HepG2 (cell line): ENCODE measurements around the gene USP10. TPM values are rescaled to one million over a fixed set of nuclear protein-coding genes. Genes with fewer than 3 reads are reported as not detected.

Experiments
- ATAC-seq: fragments of 200-7000 bp; cut with Tn5 transposase; 3 replicates; pipeline ENCODE4 v1.9.1; 2020; ENCODE audit warnings: mild to moderate bottlenecking, moderate library complexity
- BruUV-seq: library from RNA; stranded (reverse); fragments of 400-500 nt; replicated peaks from 2 replicates; lab custom pipeline; 2021; lab: Mats Ljungman, UMichigan
- CTCF ChIA-PET: fragments of 300-600 bp; formaldehyde crosslinking; extraction: SDS; loops from one replicate; lab custom pipeline; 2021; ENCODE audit warnings: low total read pairs, inconsistent platforms, low intra/inter-chr PET ratio; lab: Yijun Ruan, JAX
- POLR2A ChIA-PET: fragments of 350-600 bp; sonication (Branson Sonifier 250); formaldehyde crosslinking; loops from one replicate; lab custom pipeline; 2020; ENCODE audit warnings: antibody characterized with exemption, inconsistent platforms; lab: Yijun Ruan, JAX
- DNase-seq: peaks from one replicate; pipeline ENCODE4 v3.0.0-alpha.2; 2015; ENCODE audit warnings: low spot score
- FAIRE-seq: peaks from 3 replicates; lab custom pipeline; 2011; peaks lifted over from hg19 to GRCh38; lab: Jason Lieb, UNC
- H2AFZ ChIP-seq: one replicate; pipeline ENCODE4 v1.6.1; 2011; ENCODE audit warnings: low read length, inconsistent platforms
- H3K27ac ChIP-seq: fragments of 300-600 bp; 3 replicates; pipeline ENCODE4 v1.8.0; 2011; ENCODE audit warnings: mixed run types, mild to moderate bottlenecking, mixed read lengths, low read length, inconsistent platforms; ENCODE audit not compliant: insufficient read depth; ENCODE audit errors: extremely low read length
- H3K27me3 ChIP-seq, 2 experiments: fragments of 200-600 bp in 1 of 2; 2 replicates in 1 of 2; 3 replicates in 1 of 2; pipeline versions ENCODE4 v1.6.0 to v1.8.0; 2011; ENCODE audit warnings: low read length in 2 of 2, mild to moderate bottlenecking in 2 of 2, moderate library complexity in 2 of 2, inconsistent platforms in 1 of 2; ENCODE audit not compliant: insufficient read depth in 2 of 2, control insufficient read depth in 1 of 2
- H3K36me3 ChIP-seq, 2 experiments: fragments of 200-600 bp in 1 of 2; replicated peaks in 1 of 2; 2 replicates in 1 of 2; 3 replicates in 1 of 2; pipeline versions ENCODE4 v1.5.1 to v1.8.0; 2011; ENCODE audit warnings: low read length in 2 of 2, inconsistent platforms in 1 of 2; ENCODE audit not compliant: insufficient read depth in 2 of 2, control insufficient read depth in 1 of 2
- H3K4me1 ChIP-seq: 2 replicates; pipeline ENCODE4 v1.5.1; 2012; ENCODE audit warnings: low read length, inconsistent platforms; ENCODE audit not compliant: insufficient read depth
- H3K4me2 ChIP-seq: 2 replicates; pipeline ENCODE4 v1.6.0; 2011; ENCODE audit warnings: low read depth, low read length, inconsistent platforms
- H3K4me3 ChIP-seq, 3 experiments: fragments of 200-600 bp in 1 of 3; sonication (generic), shearing (Covaris generic) in 1 of 3; replicated peaks in 1 of 3; 2 replicates each; pipeline ENCODE4 v1.5.1; 2011 to 2016; ENCODE audit warnings: low read length in 3 of 3, inconsistent platforms in 2 of 3, low read depth in 2 of 3, mild to moderate bottlenecking in 2 of 3, control low read depth in 1 of 3, mixed read lengths in 1 of 3; ENCODE audit not compliant: insufficient read depth in 1 of 3
- H3K79me2 ChIP-seq: one replicate; pipeline ENCODE4 v1.6.1; 2011; ENCODE audit warnings: low read length, inconsistent platforms; ENCODE audit not compliant: insufficient read depth
- H3K9ac ChIP-seq: 2 replicates; pipeline ENCODE4 v1.6.0; 2011; ENCODE audit warnings: mild to moderate bottlenecking, low read depth, low read length, inconsistent platforms; ENCODE audit not compliant: insufficient read depth
- H3K9me3 ChIP-seq: 2 replicates; pipeline ENCODE4 v1.5.1; 2012; ENCODE audit warnings: mild to moderate bottlenecking, low read length
- H4K20me1 ChIP-seq: 2 replicates; pipeline ENCODE4 v1.6.0; 2011; ENCODE audit warnings: inconsistent platforms, mild to moderate bottlenecking, low read length, moderate library complexity; ENCODE audit not compliant: insufficient read depth
- HDAC1 ChIP-seq: sonication (generic); formaldehyde crosslinking; IDR thresholded peaks from 2 replicates; pipeline ENCODE4 v1.5.1; 2020; ENCODE audit warnings: mild to moderate bottlenecking, missing genetic modification reagents
- HOXD1 ChIP-seq: sonication (generic); formaldehyde crosslinking; IDR thresholded peaks from 2 replicates; pipeline ENCODE4 v1.5.0; 2020; ENCODE audit warnings: missing genetic modification reagents
- KDM5B ChIP-seq: sonication (generic); formaldehyde crosslinking; IDR thresholded peaks from 2 replicates; pipeline ENCODE4 v1.4.0; 2020; ENCODE audit warnings: missing genetic modification reagents, mild to moderate bottlenecking, borderline replicate concordance
- NFATC3 ChIP-seq: sonication (generic); formaldehyde crosslinking; IDR thresholded peaks from 2 replicates; pipeline ENCODE4 v1.5.1; 2020; ENCODE audit warnings: mild to moderate bottlenecking, missing genetic modification reagents
- REL ChIP-seq: sonication (generic); formaldehyde crosslinking; conservative IDR thresholded peaks from 2 replicates; pipeline ENCODE4 v1.8.0; 2022; ENCODE audit warnings: mild to moderate bottlenecking, missing genetic modification reagents, moderate library complexity
- SAFB2 ChIP-seq: sonication (generic); formaldehyde crosslinking; IDR thresholded peaks from 2 replicates; pipeline ENCODE4 v1.5.1; 2020; ENCODE audit warnings: missing genetic modification reagents, low read depth, mild to moderate bottlenecking, borderline replicate concordance
- SKI ChIP-seq: fragments of 450-650 bp; IDR thresholded peaks from one replicate; pipeline ENCODE4 v1.6.1; 2018; ENCODE audit warnings: mild to moderate bottlenecking; ENCODE audit not compliant: partially characterized antibody
- SMAD1 ChIP-seq: sonication (generic); formaldehyde crosslinking; IDR thresholded peaks from 2 replicates; pipeline ENCODE4 v1.4.0; 2020; ENCODE audit warnings: missing genetic modification reagents, low read depth, mild to moderate bottlenecking, borderline replicate concordance
- SRSF1 ChIP-seq: fragments of 200-400 bp; formaldehyde crosslinking; optimal IDR thresholded peaks from 2 replicates; pipeline ENCODE3; 2017; ENCODE audit warnings: mild to moderate bottlenecking, low read depth, low read length, moderate library complexity
- TGIF2 ChIP-seq: IDR thresholded peaks from 2 replicates; pipeline ENCODE4 v1.6.1; 2016; ENCODE audit warnings: control low read depth, missing compliant biosample characterization
- THAP11 ChIP-seq: IDR thresholded peaks from 2 replicates; pipeline ENCODE4 v1.6.1; 2016; ENCODE audit warnings: missing biosample characterization, missing genetic modification reagents
- TOE1 ChIP-seq: sonication (generic); formaldehyde crosslinking; IDR thresholded peaks from 2 replicates; pipeline ENCODE4 v1.4.0; 2020; ENCODE audit warnings: mild to moderate bottlenecking, missing genetic modification reagents
- ZNF768 ChIP-seq: sonication (generic); formaldehyde crosslinking; IDR thresholded peaks from 2 replicates; pipeline ENCODE4 v1.4.0; 2020; ENCODE audit warnings: missing genetic modification reagents
- WGBS: methylation state at CpG from one replicate; pipeline ENCODE4 v1.1.6; 2017; ENCODE audit warnings: low lambda C conversion rate; 5-methylcytosine and 5-hydroxymethylcytosine counted together
- in situ Hi-C: cut with HindIII; loops from 2 replicates; pipeline ENCODE4 v1.10.0; 2017; ENCODE audit warnings: low pct_unique_long_range_greater_than_20kb; ENCODE audit not compliant: extremely low pct_ligation_motif_present
- intact Hi-C: fragments of 100-400 bp; cut with micrococcal nuclease; formaldehyde crosslinking; loops from one replicate; pipeline ENCODE4 v1.10.0; 2022; ENCODE audit not compliant: unreplicated experiment
- polyA plus RNA-seq, 8 experiments: library from polyadenylated mRNA; depleted of rRNA in 3 of 8; stranded (reverse) in 7 of 8; unstranded in 1 of 8; fragments of >200 nt; fragmentation: Illumina TruSeq in 4 of 8; extraction: Trizol in 4 of 8; gene quantifications; 2 replicates each; pipeline versions ENCODE4 v1.2.1 to v1.2.3, GENCODE V29; 2011 to 2016; ENCODE audit warnings: low read depth in 4 of 8, missing spikeins in 1 of 8, mixed read lengths in 1 of 8; ENCODE audit not compliant: insufficient read depth in 1 of 8
- total RNA-seq, 5 experiments: library from RNA; depleted of rRNA; stranded (reverse); fragments of >200 nt; fragmentation: Illumina TruSeq; extraction: Trizol; gene quantifications; 2 replicates each; pipeline ENCODE4 v1.2.3, GENCODE V29; 2016; ENCODE audit warnings: low read depth in 1 of 5
- TF ChIP-seq, protein P1 (sequence below): conservative IDR thresholded peaks from 2 replicates; pipeline ENCODE4 v1.6.1; 2018; ENCODE audit warnings: missing genetic modification reagents
- TF ChIP-seq, protein P2 (sequence below): IDR thresholded peaks from 2 replicates; pipeline ENCODE4 v1.6.1; 2016
- TF ChIP-seq, protein P3 (sequence below): sonication (generic); formaldehyde crosslinking; IDR thresholded peaks from 2 replicates; pipeline ENCODE4 v1.8.0; 2022; ENCODE audit warnings: mild to moderate bottlenecking, missing genetic modification reagents; ENCODE audit not compliant: insufficient replicate concordance

USP10 gene
- total and polyA plus RNA-seq, 2 of the 13 experiments (the other 11 are each of a cell fraction or from before 2014, with no cell fraction given): 79.1 to 122 TPM

DNA sequence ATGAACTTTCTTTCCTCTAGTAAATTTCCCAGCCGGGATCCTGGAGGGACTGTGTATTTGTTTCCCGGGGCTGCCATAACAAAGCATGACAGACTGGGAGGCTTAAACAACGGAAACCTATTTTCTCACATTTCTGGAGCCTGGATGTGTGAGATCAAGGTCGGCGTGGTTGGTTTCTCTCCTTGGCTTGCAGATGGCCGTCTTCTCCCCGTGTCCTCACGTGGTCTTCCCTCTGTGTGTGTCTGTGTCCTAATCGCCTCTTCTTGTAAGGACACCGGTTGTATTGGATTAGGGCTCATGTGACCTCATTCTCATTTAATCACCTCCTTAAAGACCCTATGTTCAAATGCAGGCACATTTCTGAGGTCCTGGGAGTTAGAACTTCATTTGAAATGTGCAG is 22.0 kb upstream of the USP10 start:
- H3K27me3 ChIP-seq: peaks cover 0 to 42% of the 10 kb centered on the region in 2 experiments; a peak in 2 of 5 replicates
- ChIA-PET POLR2A (no interaction called here), CTCF (no interaction called here)
- no peak overlapping the region for H3K27ac ChIP-seq
- no peak for DNase-seq
- no peak overlapping the region for H2AFZ ChIP-seq
- peaks cover 29% of the 10 kb centered on the region for H3K4me1 ChIP-seq
- H3K9me3 ChIP-seq: no peaks in the 10 kb centered on the region
- no peak overlapping the region for H3K4me3 ChIP-seq
- H3K36me3 ChIP-seq: no peaks in the 10 kb centered on the region
- no peak for ATAC-seq
- peak overlapping the region; percentile 77 for H3K4me2 ChIP-seq
- no peak overlapping the region for H3K9ac ChIP-seq
- in situ Hi-C loops: no loop called here
- BruUV-seq: no TSS peak
- FAIRE-seq: no peak
- TF ChIP-seq, protein P1, sequence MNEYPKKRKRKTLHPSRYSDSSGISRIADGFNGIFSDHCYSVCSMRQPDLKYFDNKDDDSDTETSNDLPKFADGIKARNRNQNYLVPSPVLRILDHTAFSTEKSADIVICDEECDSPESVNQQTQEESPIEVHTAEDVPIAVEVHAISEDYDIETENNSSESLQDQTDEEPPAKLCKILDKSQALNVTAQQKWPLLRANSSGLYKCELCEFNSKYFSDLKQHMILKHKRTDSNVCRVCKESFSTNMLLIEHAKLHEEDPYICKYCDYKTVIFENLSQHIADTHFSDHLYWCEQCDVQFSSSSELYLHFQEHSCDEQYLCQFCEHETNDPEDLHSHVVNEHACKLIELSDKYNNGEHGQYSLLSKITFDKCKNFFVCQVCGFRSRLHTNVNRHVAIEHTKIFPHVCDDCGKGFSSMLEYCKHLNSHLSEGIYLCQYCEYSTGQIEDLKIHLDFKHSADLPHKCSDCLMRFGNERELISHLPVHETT (CRISPR knock-in tag): no peak
- no peak for TF ChIP-seq HOXD1 (CRISPR knock-in tag)
- no peak for TF ChIP-seq KDM5B (CRISPR knock-in tag)
- TF ChIP-seq SMAD1 (CRISPR knock-in tag): no peak
- TF ChIP-seq HDAC1: no peak
- TF ChIP-seq SRSF1: no peak
- no peak for TF ChIP-seq TOE1
- TF ChIP-seq SKI: no peak
- no peak for TF ChIP-seq REL (CRISPR knock-in tag)
- TF ChIP-seq ZNF768: no peak
- no peak for TF ChIP-seq THAP11 (CRISPR knock-in tag)
- TF ChIP-seq SAFB2: no peak
- TF ChIP-seq, protein P2, sequence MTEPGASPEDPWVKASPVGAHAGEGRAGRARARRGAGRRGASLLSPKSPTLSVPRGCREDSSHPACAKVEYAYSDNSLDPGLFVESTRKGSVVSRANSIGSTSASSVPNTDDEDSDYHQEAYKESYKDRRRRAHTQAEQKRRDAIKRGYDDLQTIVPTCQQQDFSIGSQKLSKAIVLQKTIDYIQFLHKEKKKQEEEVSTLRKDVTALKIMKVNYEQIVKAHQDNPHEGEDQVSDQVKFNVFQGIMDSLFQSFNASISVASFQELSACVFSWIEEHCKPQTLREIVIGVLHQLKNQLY (CRISPR knock-in tag): no peak
- TF ChIP-seq NFATC3 (CRISPR knock-in tag): no peak
- TF ChIP-seq TGIF2 (CRISPR knock-in tag): no peak
- TF ChIP-seq, protein P3, sequence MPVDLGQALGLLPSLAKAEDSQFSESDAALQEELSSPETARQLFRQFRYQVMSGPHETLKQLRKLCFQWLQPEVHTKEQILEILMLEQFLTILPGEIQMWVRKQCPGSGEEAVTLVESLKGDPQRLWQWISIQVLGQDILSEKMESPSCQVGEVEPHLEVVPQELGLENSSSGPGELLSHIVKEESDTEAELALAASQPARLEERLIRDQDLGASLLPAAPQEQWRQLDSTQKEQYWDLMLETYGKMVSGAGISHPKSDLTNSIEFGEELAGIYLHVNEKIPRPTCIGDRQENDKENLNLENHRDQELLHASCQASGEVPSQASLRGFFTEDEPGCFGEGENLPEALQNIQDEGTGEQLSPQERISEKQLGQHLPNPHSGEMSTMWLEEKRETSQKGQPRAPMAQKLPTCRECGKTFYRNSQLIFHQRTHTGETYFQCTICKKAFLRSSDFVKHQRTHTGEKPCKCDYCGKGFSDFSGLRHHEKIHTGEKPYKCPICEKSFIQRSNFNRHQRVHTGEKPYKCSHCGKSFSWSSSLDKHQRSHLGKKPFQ (CRISPR knock-in tag): no peak
- H4K20me1 ChIP-seq: no peaks in the 10 kb centered on the region
- no peaks in the 10 kb centered on the region for H3K79me2 ChIP-seq
- 70% methylated on average over 10 of the region's 10 CpGs for WGBS
- intact Hi-C loops: no loop called here
